GM21526 (cell line): ENCODE results near the gene FEN1.

Source experiments
- ATAC-seq: cut with Tn5 transposase; IDR thresholded peaks from one replicate; pipeline ENCODE4 v1.9.1; 2021; ENCODE audit warnings: moderate library complexity; ENCODE audit not compliant: unreplicated experiment, low FRiP score

FEN1 gene

GRCh38 chr11:61756452-61757212 is 36.1 kb upstream of the FEN1 start:
- ATAC-seq, result no peak

GRCh38 chr11:61757213-61757862 is 35.4 kb upstream of the FEN1 start:
- no peak for ATAC-seq

GRCh38 chr11:61760946-61761345 is 31.8 kb upstream of the FEN1 start:
- ATAC-seq, result no peak

- no peak for ATAC-seq
Measured at GRCh38 chr11:61761440-61762222, 31.1 kb upstream of the FEN1 start.

- no peak for ATAC-seq
Measured at GRCh38 chr11:61762223-61762615, 30.5 kb upstream of the FEN1 start.

- ATAC-seq, result no peak
Measured at GRCh38 chr11:61762798-61763197, 29.9 kb upstream of the FEN1 start.

- ATAC-seq, result no peak
Measured at GRCh38 chr11:61763930-61764605, 28.6 kb upstream of the FEN1 start.

- no peak for ATAC-seq
Measured at GRCh38 chr11:61764606-61765260, 28.0 kb upstream of the FEN1 start.

GRCh38 chr11:61765550-61766253 is 27.0 kb upstream of the FEN1 start:
- ATAC-seq, result no peak

- ATAC-seq, result no peak
Measured at GRCh38 chr11:61766353-61766841, 26.3 kb upstream of the FEN1 start.

- no peak for ATAC-seq
Measured at GRCh38 chr11:61768376-61769076, 24.2 kb upstream of the FEN1 start.

- no peak for ATAC-seq
Measured at GRCh38 chr11:61769169-61769920, 23.4 kb upstream of the FEN1 start.

- no peak for ATAC-seq
Measured at GRCh38 chr11:61769946-61770683, 22.6 kb upstream of the FEN1 start.

- ATAC-seq, result no peak
Measured at GRCh38 chr11:61771195-61771894, 21.4 kb upstream of the FEN1 start.

- ATAC-seq, result no peak
Measured at GRCh38 chr11:61771985-61772455, 20.7 kb upstream of the FEN1 start.

GRCh38 chr11:61773356-61773755 is 19.4 kb upstream of the FEN1 start:
- no peak for ATAC-seq

GRCh38 chr11:61773809-61774208 is 18.9 kb upstream of the FEN1 start:
- no peak for ATAC-seq
